Esophagus muscularis mucosa (tissue), 4 donors: Measurements from ENCODE around the gene ANKRD40. TPM values are rescaled to one million over a fixed set of nuclear protein-coding genes. Genes with fewer than 3 reads are reported as not detected.

Experiments
- DNase-seq: peaks from one replicate; pipeline ENCODE4 v3.0.0-alpha.2; 2017; ENCODE audit errors: extremely low spot score
- H3K27ac ChIP-seq, 4 donors: fragments of 200-600 bp; sonication (generic); replicated peaks in 1 of 4; 1 replicate in 3 of 4; 2 replicates in 1 of 4; pipeline ENCODE4 v1.5.1; 2016 to 2019; ENCODE audit warnings: mild to moderate bottlenecking in 1 of 4
- H3K27me3 ChIP-seq, 4 donors: fragments of 200-600 bp; sonication (generic); one replicate each; pipeline versions ENCODE4 v1.5.1 to v1.6.0; 2016 to 2019
- H3K36me3 ChIP-seq, 4 donors: fragments of 200-600 bp; sonication (generic); one replicate each; pipeline ENCODE4 v1.5.1; 2016 to 2019
- H3K4me1 ChIP-seq, 4 donors: fragments of 200-600 bp; sonication (generic); one replicate each; pipeline ENCODE4 v1.5.1; 2016 to 2019
- H3K4me3 ChIP-seq, 4 donors: fragments of 200-600 bp; sonication (generic); 1 replicate in 2 of 4; 2 replicates in 2 of 4; pipeline ENCODE4 v1.5.1; 2016 to 2019; ENCODE audit warnings: mild to moderate bottlenecking in 4 of 4, moderate library complexity in 1 of 4
- H3K9me3 ChIP-seq, 4 donors: fragments of 200-600 bp; sonication (generic); 1 replicate in 3 of 4; 2 replicates in 1 of 4; pipeline ENCODE4 v1.5.1; 2016 to 2019
- EP300 ChIP-seq: sonication (generic); formaldehyde crosslinking; IDR thresholded peaks from one replicate; pipeline ENCODE4 v1.6.1; 2017; ENCODE audit warnings: antibody characterized with exemption
- POLR2A ChIP-seq: fragments of 450-650 bp; IDR thresholded peaks from one replicate; pipeline ENCODE4 v1.6.1; 2017; ENCODE audit warnings: antibody characterized with exemption, moderate library complexity, mild to moderate bottlenecking, low read depth
- POLR2AphosphoS5 ChIP-seq, 2 donors: sonication (generic); formaldehyde crosslinking; IDR thresholded peaks; one replicate each; pipeline ENCODE4 v1.6.1; 2017; ENCODE audit warnings: antibody characterized with exemption in 2 of 2
- WGBS: methylation state at CpG from one replicate; pipeline ENCODE4 v1.1.5; 2018; 5-methylcytosine and 5-hydroxymethylcytosine counted together
- intact Hi-C: fragments of 100-400 bp; cut with DNase I; formaldehyde crosslinking; loops from one replicate; pipeline ENCODE4 v1.15.1; 2023
- small RNA-seq, 3 donors: library from RNA; depleted of rRNA; stranded (forward); fragments of <200 nt; gene quantifications; one replicate each; pipeline ENCODE3, GENCODE V24; 2016
- total RNA-seq, 4 donors: library from RNA; depleted of rRNA; stranded (reverse); fragments of >200 nt; gene quantifications; one replicate each; pipeline versions ENCODE4 v1.1.0 to v1.2.1, GENCODE V29; 2016
- TF ChIP-seq, protein P1 (sequence below), 3 experiments: fragments of 200-600 bp in 2 of 3; fragments of 450-650 bp in 1 of 3; sonication (generic) in 2 of 3; IDR thresholded peaks; one replicate each; pipeline ENCODE4 v1.5.1; 2017 to 2019; ENCODE audit warnings: antibody characterized with exemption in 3 of 3, mild to moderate bottlenecking in 2 of 3, moderate library complexity in 1 of 3

ANKRD40 gene
- total RNA-seq, 4 donors from 2014 or later = 73.1 to 96.2 (median 87.4) TPM

- Histone ChIP-seq H3K4me1 (no peaks in the 10 kb centered on the region), H3K4me3 (no peak overlapping the region), H3K27me3 (no peaks in the 10 kb centered on the region), H3K9me3 (no peaks in the 10 kb centered on the region), H3K36me3 (no peaks in the 10 kb centered on the region), H3K27ac (no peak overlapping the region)
- intact Hi-C loops = no loop called here
- TF ChIP-seq, protein P1, sequence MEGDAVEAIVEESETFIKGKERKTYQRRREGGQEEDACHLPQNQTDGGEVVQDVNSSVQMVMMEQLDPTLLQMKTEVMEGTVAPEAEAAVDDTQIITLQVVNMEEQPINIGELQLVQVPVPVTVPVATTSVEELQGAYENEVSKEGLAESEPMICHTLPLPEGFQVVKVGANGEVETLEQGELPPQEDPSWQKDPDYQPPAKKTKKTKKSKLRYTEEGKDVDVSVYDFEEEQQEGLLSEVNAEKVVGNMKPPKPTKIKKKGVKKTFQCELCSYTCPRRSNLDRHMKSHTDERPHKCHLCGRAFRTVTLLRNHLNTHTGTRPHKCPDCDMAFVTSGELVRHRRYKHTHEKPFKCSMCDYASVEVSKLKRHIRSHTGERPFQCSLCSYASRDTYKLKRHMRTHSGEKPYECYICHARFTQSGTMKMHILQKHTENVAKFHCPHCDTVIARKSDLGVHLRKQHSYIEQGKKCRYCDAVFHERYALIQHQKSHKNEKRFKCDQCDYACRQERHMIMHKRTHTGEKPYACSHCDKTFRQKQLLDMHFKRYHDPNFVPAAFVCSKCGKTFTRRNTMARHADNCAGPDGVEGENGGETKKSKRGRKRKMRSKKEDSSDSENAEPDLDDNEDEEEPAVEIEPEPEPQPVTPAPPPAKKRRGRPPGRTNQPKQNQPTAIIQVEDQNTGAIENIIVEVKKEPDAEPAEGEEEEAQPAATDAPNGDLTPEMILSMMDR (IDR thresholded peaks at IDR 0.05) = no peak
- no peak for TF ChIP-seq POLR2A
- no peak for DNase-seq
- 74% methylated on average over 7 of the region's 7 CpGs for WGBS
Measured at GRCh38 chr17:50649042-50649908, 58.4 kb downstream of the ANKRD40 start.

GRCh38 chr17:50647187-50647586 is 60.5 kb downstream of the ANKRD40 start:
- 98% methylated on average over 2 of the region's 2 CpGs for WGBS
- no peak for DNase-seq
- Histone ChIP-seq H3K27ac (no peak overlapping the region), H3K9me3 (no peaks in the 10 kb centered on the region), H3K36me3 (no peaks in the 10 kb centered on the region), H3K4me3 (no peak overlapping the region), H3K4me1 (no peaks in the 10 kb centered on the region), H3K27me3 (no peaks in the 10 kb centered on the region)
- intact Hi-C loops = no loop called here
- TF ChIP-seq POLR2A (no peak), EP300 (no peak), POLR2AphosphoS5 (IDR thresholded peaks at IDR 0.05) (no peak)
- TF ChIP-seq, protein P1 (IDR thresholded peaks at IDR 0.05) = no peak

DNA sequence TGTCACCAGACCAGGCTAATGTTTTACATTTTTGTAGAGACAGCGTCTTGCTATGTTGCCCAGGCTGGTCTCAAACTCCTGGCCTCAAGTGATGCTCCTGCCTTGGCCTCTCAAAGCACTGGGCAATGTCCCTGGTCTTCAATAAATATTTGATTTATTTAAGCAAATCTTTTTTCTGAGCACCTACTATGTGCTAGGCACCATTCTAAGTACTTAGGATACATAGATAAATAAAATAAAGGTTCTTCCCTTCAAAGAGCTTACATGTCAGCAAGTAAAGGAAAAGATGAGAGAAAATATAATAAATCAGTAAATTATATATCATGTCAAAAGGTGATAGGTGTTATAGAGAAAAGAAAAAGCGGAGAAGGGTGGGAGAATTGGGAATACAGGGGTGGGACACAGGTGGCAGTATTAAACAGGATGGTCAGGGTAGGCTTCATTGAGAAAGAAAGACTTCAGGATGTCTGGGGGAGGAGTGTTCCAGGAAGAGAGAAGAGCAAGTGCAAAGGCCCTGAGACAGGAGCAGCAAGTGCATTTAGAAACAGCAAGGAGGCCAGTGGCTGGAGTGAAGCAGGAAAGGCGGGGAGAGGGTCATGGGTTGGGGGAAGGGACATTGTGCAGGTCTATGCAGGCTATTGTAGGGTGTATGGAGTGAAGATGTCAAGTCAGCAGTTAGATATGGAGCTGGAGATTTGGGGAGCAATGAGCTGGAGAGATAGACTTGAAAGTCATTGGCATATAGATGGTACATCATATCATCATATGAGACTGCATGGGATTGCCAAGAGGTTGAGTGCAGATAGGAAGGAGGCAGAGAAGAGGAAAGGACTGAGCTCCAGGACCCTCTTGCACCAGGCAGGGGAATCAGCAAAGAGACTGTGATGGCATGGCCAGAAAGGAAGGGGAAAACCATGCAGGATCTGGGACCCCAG is 61.7 kb downstream of the ANKRD40 start:
- no peak for DNase-seq

More for the DNA sequence above, 61.7 kb downstream of the ANKRD40 start:
- no peaks in the 10 kb centered on the region for H3K9me3 ChIP-seq
- no peak overlapping the region for H3K4me3 ChIP-seq
- no peak for TF ChIP-seq POLR2A
- TF ChIP-seq, protein P1 (IDR thresholded peaks at IDR 0.05) = no peak
- no peak for TF ChIP-seq POLR2AphosphoS5 (IDR thresholded peaks at IDR 0.05)
- no peak for TF ChIP-seq EP300
- intact Hi-C loops = no loop called here
- 90% methylated on average over 3 of the region's 3 CpGs for WGBS
- peaks cover 0 to 9% (median 7%) of the 10 kb centered on the region in 4 donors for H3K4me1 ChIP-seq
- no peak overlapping the region for H3K27ac ChIP-seq
- H3K27me3 ChIP-seq = no peaks in the 10 kb centered on the region
- no peaks in the 10 kb centered on the region for H3K36me3 ChIP-seq

Small RNAs within 50 kb of the gene (small RNA-seq; reads per million reads assigned to genes)
- gene RF00019 = 0 reads per million in 3 donors

Other genes starting within 250 kb of the ANKRD40 start
- gene CHAD, start 239.0 kb downstream of the ANKRD40 start, total RNA-seq = not detected
- 10 to 100 TPM; 12.9 to 24.6 (median 16.1) TPM for gene RSAD1, start 229.1 kb downstream of the ANKRD40 start, total RNA-seq
- gene MYCBPAP, start 199.5 kb downstream of the ANKRD40 start, total RNA-seq = 1 to 10 TPM in 2 of 4 donors, under 1 TPM in 1, not detected in 1; 0.33 to 1.6 (median 1.2) TPM
- gene EPN3, start 175.2 kb downstream of the ANKRD40 start, total RNA-seq = not detected
- gene SPATA20, start 160.7 kb downstream of the ANKRD40 start, total RNA-seq = 10 to 100 TPM; 44.1 to 64.4 (median 54.6) TPM
- under 1 TPM in 3 of 4 donors, not detected in 1; 0.39 to 0.63 (median 0.50) TPM for gene CACNA1G, start 147.2 kb downstream of the ANKRD40 start, total RNA-seq
- gene ABCC3, start 73.0 kb downstream of the ANKRD40 start, total RNA-seq = 1 to 10 TPM in 3 of 4 donors, under 1 TPM in 1; 0.50 to 2.9 (median 1.9) TPM
- gene LUC7L3, start 11.7 kb upstream of the ANKRD40 start, total RNA-seq = 10 to 100 TPM; 28.8 to 65.6 (median 38.9) TPM
- under 1 TPM in 1 of 4 donors, not detected in 3; 0.11 TPM for gene ANKRD40CL, start 59.6 kb upstream of the ANKRD40 start, total RNA-seq
- under 1 TPM; 0.42 to 0.75 (median 0.60) TPM for gene WFIKKN2, start 127.7 kb upstream of the ANKRD40 start, total RNA-seq
- 10 to 100 TPM; 26.7 to 34.4 (median 31.0) TPM for gene TOB1, start 158.4 kb upstream of the ANKRD40 start, total RNA-seq